Epidermal melanocyte (primary cell): Measurements from ENCODE around the gene EPAS1.

Experiments
- DNase-seq: peaks from one replicate; pipeline ENCODE4 v3.0.0; 2011; ENCODE audit warnings: low spot score; ENCODE audit not compliant: insufficient read length

The EPAS1 gene

DNA sequence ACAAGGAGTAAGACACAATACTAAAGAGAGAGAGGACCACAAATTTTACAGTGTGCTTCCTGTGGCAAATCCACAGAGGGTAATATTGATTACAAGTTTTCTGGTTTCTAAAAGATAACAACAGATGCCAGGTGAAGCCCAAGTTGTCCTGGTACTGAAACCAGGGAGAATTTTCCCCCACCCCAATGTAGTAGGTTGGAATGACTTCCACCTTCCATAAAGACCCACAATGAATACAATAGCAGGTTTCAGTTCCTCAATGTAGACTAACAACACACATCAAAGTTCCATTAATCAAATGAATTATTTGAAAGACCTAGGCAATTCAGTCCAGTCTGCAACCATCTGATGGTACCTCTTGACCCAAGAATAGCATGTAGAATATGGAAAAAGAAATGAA is 138.1 kb downstream of the EPAS1 start:
- no peak for DNase-seq

DNA sequence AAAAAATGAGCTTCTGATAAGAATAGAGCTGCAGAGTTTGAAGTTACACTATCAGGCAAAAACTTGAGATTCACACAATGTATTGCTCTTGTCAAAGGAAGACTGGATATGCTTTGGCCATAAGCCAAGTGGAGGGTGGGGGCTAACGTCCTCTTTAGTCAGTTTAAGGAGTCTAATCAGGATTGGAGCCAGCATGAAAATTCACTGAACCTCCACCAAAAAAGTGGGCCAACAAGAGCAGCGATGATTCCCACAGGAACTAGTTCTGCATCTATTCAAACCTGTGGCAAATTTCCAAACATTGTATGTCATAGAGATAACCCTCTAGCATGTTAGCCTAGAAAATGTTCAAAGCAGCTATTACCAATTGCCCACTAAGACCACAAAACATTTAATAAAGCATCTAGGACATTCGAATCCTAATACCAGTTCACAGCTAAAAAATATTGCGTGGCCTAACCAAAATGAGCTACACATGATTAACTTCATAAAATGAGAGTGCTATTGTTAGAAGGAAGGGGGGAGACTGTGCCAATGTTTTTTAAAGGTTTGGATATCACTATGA is 138.7 kb downstream of the EPAS1 start:
- DNase-seq, result no peak
